Activated naive CD4-positive, alpha-beta T cell treated with Interleukin-2 at 50 U/mL for 16 hours (primary cell): ENCODE data around the gene IL1RAP.

Experiments
- DNase-seq: peaks from one replicate; pipeline ENCODE4 v3.0.0-alpha.2; 2020

IL1RAP gene

DNA sequence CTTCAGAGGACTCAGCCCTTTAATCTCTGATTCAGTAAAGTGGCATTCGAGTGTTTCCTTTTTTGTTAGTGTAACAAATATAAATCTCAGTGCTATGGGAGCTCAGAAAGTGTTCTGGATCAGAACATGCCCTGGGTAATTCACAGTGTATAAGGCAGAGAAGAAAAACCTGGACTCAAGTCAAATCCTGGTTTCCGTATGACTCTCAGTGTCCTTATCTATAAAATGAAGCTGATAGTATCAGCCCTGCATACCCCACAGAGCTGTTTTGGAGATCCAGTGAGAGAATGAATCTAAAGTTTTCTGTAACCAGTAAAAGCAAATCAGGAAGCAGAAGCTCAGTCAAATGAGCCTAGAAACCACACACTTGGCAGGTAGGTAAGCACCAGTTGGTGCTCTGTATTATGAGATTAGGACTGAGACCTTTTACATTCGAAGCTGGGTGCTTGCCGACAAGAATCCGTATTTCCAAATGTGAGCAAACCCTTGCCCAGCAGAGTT lies 67.2 kb downstream of the IL1RAP start:
- DNase-seq: no peak

DNA sequence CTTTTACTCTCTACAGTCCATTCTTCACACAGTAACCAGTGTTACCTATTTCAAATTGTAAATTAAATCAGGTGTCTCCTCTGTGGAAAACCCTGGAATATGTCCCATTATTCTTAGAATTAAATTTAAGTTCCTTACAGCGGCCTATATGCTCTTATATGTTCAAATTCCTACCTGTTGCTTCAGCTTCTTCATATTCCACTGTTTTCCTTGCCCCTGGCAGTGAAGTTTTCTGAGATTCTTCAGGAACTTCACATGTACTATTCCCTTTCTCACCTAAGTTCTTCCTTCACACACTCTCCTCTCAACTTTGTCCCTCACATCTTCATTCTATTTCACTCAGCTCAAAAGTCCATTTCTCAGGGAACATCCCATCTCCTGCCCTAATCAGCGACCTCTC lies 68.8 kb downstream of the IL1RAP start:
- DNase-seq: no peak

DNA sequence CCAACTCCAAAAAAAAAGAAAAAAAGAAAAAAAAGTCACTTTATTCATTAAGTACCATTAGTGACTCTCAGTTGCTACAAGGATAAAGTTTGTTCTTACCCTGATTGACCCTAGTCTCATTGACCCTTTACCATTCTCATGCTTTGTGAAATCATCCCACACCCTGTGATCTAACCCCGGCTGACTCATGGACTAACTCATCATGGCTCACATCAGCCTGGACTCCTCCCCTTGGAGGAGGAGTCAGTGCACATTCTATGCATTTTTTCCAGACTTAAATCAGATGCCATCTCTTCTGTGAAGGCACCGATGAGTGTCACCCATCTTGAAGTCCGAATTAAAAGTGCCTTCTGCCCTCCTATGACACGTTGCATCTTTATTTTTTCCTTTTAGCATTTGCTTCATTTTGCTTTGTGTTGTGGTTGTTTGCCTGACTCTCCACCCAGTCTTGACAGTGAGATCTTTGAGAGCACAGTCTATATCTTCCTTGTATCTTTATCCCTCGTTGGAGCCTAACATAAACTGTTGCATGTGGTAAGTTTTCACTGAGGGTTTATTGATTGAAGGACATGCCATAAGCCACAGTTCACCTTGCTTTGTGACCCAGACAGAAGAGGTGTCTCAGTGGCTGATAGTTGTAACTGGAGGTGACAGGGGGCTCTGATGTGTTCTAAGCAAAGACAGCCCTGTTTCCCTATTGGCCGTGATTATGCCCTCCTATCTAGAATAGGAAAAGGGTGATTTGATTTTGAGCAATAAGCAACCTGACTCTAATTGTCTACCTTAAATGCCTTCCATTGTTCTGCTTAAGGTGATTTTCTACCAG lies 72.1 kb downstream of the IL1RAP start:
- DNase-seq: peak; percentile 69

DNA sequence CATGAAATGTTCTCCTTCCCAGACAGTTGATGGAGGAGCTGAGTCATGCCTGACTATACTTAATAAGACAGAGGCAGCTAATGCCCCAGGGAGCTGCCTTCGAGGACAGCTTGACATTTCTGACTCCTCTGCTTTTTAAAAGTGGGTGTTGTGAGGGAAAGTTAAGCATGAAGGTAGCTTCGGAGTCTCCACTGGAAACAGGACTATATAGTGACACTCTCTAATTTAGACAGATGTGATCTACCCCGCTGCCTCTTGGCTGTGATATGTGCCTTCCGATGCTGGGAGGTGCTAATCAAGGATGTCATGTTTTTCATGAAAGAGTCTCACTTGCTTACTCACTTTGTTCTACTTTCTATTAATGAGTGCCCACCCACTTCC lies 72.7 kb downstream of the IL1RAP start:
- DNase-seq: peak; percentile 55

DNA sequence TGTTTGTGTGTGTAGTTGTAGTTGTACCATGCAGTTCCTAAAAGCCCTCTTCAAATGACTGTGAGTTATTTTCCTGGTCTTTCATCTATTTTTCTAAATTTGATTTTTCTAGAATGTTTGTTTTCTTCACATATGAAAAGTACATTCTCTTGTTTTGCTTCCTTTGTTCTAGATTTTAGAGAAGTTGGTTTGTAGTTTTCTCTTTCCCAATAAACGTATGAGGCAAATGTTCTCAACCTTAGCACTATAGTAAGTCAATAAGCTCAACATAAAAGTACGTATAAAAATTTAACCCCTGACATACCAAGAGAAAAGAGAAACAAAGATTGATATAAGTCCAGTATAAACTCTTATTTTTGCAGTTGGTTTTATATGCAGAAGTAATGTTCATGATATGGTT lies 74.7 kb downstream of the IL1RAP start:
- DNase-seq: no peak

DNA sequence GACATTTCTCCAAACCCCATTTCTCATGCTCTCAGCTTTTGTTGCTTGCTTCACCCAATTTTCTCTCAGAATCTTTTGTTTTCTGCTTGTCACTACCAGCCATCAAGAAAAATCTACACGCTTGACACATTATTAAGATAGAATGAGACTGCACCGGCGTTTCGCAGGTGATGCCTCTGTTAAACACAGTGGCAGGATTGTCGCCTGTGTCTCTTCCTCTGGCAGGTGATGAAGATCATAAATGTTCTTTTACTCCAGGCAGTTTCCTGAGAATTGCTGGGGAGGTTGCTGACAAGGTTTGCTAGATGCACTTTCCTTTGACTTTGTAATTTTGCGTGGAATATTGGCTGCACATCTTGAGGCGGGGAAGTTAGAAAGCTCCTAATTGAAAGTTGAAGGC lies 75.4 kb downstream of the IL1RAP start:
- no peak for DNase-seq

DNA sequence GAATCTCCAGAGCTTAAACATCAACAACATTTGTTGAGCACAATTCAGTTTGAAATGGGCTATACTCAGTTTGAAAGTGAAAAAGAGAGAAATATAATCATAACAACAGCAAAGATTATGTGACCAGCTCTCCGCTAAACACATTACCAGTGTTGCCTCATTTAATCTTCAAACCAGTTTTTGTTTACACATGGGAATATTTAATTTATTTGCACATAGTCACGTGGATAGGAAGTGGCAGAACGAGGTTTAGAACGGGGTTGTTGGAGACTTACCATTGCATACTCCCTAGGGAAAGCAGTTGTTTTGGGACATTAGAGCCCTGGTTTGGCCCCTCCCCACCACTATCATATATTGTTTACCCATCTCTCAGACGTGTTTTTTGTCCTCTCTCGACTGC lies 77.2 kb downstream of the IL1RAP start:
- DNase-seq: no peak

DNA sequence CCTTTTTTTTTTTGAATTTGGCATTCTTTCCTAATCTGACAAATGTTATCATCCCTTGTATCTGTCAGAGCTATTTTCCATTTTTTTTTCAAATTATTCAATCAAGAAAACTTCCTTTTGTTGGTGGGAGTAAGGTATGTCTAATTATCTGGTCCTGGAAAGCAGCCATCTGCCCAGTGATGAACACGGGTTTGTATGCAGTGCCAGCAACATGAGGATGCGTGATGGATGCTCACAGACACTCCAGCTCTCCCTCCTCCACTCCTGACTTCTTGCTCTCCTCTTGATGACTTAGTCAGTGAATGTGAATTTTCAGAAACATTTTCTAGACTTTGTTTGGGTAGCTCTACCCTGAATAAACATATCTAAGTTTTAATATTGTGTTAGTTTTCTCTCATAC lies 79.2 kb downstream of the IL1RAP start:
- DNase-seq: no peak

DNA sequence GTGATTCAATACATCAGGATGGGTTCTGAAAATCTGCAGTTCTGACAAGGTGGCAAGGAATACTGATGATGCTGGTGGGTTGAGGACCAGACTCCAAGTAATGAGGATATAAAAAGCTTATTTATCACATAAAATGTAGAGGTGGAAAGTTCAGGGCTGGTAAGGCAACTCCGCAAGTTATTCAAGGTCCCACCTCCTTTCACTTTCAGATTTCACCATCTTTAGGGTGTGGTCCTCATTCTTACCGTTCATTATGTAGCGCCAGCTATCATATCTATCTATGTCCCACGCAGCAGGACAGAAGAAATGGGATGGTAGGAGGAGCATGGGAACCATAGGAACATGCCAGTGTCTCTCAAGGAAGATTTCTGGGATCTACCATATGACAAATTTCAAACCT lies 80.3 kb downstream of the IL1RAP start:
- DNase-seq: no peak

DNA sequence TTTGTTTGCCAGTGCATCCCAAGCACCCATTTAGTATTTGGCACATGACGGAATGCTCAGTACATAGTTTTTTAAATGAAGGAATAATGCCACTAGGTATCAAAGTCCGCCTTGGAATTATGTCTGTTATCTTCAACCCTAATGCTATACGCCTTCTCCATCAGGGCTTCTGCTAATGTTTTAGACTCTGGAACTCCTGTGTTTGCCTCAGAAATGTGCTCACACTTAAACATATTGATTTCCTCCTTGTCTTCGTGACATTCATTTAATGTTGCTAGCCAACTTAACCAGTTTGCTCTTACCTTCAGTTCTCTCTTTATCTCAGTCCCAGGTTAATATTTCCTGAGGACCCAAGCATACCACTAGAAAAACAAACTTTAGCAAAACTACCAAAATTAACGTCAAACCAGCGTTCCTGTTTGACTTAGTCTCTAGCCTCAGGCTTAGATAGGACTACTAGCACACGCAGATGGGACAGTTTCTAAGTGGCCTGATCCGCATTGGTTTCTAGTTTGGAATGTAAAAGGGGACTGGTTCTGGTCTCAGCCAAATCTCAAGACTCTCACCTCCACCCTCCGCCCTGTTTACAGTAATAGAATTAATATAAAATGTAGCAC lies 81.4 kb downstream of the IL1RAP start:
- DNase-seq: no peak

DNA sequence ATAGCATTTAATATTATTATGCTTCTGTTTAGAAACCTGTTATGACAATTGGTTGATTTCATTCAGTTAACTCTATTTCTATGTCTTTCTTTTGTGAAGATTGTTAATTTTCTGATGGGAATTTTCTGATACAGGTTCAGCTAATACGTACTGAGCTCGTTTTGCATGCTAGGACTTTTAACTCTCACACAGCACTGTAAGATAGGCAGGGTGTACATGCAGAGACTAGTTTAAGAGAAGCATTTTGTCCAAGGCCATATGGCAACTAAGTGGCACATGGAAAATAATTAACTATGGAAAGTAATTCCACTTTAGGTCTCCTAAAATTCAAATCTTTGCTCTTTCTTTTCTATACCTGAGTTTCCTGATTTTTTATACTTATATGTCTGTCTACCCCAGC lies 81.9 kb downstream of the IL1RAP start:
- DNase-seq: no peak

DNA sequence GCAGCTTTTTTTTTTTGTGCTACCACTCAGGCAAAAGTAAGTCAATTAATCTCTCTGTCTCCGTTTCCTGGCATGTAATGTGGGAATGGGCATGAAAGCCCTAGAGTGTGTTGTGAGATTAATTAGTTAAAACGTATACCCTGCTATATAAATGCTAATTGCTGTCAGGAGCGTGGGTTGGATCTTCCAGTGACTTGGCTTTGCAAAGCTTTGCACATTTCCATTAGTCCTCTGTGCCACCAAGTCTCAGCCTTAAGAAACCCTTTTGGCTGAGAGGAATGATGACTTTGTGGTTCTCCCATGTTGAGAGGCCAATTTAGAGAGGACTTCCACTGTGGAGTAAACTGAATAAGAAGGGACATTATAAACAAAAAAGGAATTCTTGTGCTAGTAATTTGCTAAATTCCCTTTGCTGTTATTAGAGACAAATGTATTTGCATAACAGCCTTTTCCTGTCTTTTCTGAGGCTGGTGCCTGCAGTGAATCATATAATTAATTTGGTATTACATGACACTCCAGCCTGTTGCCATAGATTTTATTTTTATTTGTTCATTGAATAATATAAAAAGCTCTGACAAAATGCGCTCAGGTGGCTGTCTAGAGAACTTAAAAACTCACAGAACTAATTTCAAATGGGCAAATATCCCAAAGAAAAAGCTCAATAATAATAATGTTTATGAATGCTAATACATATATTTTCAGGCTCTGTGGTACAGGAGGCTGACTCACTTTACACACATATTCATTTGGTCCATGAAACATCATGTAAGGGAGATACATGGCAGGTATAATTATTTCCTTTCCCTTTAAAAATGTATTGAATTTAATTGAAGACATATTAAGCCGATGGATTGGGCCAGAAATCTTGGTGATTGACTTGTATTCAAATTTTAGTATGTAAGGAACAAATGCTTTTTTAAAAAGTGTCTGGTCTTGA lies 82.7 kb downstream of the IL1RAP start:
- DNase-seq: no peak

DNA sequence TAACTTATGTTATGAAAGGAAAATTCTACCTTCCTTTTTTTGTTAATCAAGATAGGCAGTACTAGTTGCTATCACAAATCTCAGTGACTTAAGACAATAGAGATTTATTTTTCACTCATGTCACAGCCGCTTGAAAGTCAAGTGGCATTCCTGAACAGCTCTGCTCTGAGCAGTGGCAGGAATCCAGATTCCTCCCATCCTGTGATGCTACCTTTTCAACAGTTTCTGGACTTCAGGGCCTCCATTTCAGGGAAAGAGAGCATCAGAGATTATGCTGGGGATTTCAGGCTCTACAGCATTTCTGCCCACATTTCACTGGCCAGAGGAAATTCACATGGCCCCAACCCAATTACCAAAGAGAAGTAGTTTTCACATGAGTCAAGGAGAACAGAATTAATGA lies 83.4 kb downstream of the IL1RAP start:
- no peak for DNase-seq

DNA sequence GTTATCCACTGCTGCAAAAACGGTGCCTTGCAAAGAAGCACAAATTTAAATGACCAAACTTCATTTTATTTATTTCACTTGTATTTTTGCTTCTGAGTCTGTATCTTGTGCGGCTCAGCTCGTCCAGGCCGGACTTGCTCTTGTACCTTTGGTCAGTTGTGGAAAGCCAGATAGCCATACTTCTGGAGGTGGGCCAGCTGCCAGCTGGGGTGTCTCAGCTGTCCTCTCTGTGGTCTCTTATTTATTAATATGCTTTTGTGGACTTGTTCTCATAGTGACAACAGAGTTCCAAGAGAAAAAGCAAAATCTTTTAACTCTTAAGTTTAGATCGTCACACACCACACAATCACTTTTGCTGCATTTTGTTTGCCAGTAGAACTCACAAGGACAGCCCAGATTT lies 87.7 kb downstream of the IL1RAP start:
- DNase-seq: no peak

DNA sequence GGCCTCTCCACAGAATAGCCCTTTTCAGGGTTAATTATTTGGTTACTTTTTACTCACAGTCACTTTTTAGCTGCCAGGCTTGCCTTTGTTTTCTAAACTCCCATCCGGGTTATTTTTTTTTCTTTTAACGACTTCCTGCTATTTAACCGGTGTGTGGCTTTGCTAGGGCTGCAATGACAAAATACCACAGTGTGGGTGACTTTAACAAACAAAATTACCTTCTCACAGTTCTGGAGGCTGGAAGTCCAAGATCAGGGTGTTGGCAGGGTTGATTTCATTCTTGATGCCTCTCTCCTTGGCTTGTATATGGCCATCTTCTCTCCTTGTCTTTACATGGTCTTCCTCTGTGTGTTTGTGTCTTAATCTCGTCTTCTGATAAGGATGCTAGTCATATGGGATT lies 91.5 kb downstream of the IL1RAP start:
- no peak for DNase-seq

DNA sequence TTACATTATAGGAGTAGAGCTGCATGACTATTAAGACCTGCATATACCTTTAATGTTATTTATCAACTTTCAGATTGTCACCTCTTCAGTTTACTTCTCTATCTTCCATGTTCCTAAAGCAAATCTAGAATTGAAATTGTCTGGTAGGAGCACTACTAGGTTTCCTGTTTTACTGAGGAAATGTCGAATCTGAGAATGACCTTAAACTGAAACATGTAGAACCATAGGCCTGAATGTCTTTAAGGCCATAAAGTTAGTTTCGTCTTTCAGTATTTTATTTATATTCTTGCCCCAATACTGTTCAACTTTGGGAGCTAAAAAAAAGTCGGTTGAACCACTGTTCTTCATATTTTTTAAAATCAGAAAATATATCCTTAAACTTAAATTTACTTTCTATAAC lies 92.7 kb downstream of the IL1RAP start:
- no peak for DNase-seq

DNA sequence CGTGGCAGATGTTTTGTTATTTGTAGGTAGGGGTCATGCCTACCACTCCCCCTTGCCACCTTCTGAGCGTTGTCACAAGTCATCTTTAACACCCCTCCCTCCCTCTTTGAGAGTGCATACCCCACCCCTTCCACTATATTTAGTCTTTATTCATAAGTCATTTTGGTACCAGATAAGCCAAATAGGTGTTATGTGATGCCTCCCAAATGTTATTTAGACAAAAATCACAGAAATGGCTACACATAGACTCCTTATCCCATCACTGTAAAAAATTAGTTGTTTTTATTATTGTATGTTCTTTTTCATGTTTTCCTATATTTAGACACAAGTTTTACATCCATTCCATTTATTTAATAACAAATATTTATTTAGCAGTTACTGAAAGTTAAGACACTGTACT lies 93.1 kb downstream of the IL1RAP start:
- no peak for DNase-seq

DNA sequence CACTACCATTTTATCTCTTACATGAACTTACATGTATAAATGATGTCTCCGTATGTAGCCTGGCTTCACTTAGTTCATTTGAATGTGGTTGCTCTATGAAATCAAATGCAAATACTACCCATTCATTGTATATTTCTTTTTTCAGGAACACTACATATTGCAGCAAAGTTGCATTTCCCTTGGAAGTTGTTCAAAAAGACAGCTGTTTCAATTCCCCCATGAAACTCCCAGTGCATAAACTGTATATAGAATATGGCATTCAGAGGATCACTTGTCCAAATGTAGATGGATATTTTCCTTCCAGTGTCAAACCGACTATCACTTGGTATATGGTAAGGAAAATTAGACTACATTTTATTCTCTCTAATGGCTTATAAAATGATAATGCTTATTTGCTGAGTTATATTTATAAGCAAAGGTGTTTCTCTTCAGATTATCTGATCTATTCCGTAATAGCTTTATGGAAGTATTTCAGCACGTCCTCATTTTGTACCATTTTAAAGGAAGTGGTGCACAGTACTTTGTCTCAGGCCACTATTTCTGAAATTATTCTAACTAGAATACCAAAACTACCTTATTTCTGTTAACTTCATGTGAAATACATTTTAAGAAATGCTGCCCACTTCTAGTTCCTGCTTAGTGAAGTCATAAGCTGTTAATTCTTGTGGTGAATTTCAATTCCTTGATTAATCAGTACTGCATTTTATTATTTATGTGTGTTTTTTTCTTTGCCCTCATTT lies 95.1 kb downstream of the IL1RAP start:
- DNase-seq: no peak

DNA sequence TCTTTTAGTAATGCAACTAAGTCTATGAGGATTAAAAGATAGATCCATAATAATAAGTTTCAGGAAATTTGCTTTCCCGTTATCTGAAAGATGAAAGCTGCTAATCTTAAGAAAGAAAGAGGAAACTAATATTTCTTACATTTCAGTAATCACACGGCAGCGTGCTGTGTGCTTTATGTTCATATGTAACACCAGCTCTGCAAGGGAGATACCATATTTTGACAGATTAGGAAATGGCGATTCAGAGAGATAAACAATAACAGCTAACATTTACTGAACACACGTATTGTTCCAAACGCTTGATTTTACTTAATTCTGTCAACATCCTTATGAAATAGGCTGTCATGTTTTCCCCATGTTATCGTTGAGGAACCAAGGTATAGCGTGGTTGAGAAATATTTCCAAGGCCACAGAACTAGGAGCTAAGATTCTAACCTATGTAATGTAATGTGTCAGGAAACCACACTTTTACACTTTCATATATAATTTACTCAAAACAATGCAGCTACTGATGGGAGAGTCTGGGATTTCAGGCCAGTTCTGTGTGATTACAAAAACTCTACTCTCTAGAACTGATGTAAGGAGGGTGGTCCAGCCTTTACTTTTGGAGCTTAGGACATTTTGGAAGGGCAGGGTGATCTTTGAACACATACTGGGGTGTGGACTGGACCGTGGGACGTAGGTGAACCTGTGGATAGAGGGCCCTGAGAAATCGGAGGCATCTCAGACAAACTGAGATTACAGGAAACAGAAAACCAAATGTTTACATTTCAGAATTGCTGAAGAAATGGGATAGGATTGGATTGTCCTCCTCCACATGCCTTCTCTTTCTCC lies 100.6 kb downstream of the IL1RAP start:
- DNase-seq: no peak

DNA sequence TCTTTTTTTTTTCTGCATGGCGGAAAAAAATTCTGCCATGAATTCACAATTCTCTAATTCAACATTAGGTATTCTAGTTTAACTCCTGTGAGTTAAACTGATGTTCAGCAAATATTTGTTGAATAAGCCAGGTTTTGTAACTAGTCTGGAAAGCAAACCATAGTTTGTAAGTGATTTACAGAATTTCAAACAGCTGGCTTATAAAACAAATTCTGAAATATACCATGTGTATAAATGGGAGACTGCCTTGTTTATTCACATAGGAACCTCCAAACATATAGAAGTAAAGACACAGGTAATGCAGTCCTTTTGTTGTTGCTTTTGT lies 101.1 kb downstream of the IL1RAP start:
- DNase-seq: no peak

DNA sequence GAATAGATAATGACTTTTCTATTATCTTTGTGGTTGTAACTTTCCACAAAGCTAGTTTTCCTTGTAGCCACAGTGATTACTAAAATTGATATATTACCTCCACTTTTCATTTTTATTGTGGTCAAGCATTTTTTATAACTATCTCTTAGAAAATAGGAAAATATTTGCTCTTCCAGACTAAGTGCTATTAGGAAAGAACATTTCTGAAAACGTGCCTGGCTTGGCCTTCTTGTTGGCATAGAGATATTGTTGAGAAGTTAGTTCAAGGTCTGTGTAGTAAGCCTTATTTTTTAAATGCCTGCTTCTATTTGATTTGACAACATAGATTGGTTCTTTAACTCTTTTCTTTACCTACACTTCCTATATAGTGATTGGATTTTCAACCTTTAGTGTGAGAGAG lies 101.7 kb downstream of the IL1RAP start:
- no peak for DNase-seq

DNA sequence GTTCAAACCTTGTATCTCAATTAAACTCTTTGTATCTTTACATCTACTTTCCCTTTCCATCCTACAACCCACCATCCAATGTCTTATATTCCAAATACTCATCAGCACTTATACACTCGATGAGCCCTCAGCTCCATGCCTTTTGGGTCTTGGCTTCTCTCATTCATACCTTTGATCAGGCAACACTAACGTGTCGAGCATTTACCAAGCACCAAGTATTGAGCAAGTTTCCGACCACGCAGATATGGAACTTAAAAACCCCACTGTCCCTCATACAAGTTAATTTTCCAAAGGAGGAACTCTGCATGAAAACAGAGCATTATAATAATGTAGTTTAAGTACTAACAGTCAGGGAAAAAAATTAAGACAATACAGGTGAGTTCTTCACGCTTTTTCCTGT lies 102.8 kb downstream of the IL1RAP start:
- DNase-seq: no peak
